ENCODE measurements around the gene LRIT1. TPM values are rescaled to one million over a fixed set of nuclear protein-coding genes. Genes with fewer than 3 reads are reported as not detected.

The LRIT1 gene
- total and polyA plus RNA-seq, 2 donors (not counting 3 experiments of a cell fraction or from before 2014, with no cell fraction given): not detected

- no peak overlapping the region for H3K27ac ChIP-seq (ENCODE audit: insufficient read depth, low read depth, low read length)
- H3K4me1 ChIP-seq (ENCODE audit: control insufficient read depth, extremely low read depth, insufficient read depth, low read length): no peaks in the 10 kb centered on the region
- H4K20me1 ChIP-seq (replicated peaks; ENCODE audit: control insufficient read depth, extremely low read depth, insufficient read depth, low read length): no peaks in the 10 kb centered on the region
- intact Hi-C loops (cut with micrococcal nuclease) (no loop called here), dilution Hi-C loops (cut with MboI; ENCODE audit: extremely low pct_ligation_motif_present, low sequenced_read_pairs) (no loop called here)
- ChIA-PET POLR2A (no interaction called here), CTCF (interaction anchor here (11.1 kb wide), 1 partner anchor 266 kb away, joined by 510 read pairs; no protein-coding TSS in a partner anchor)
- no TSS peak for BruUV-seq (replicated peaks)
- TF ChIP-seq FOS (IDR thresholded peaks at IDR 0.05; ENCODE audit: borderline replicate concordance, insufficient read depth, low read length): no peak
- no peak for TF ChIP-seq GATA2 (IDR thresholded peaks at IDR 0.05; ENCODE audit: insufficient read depth, insufficient read length, low read depth, low read length)
- TF ChIP-seq POLR2AphosphoS5 (IDR thresholded peaks at IDR 0.05; ENCODE audit: insufficient read depth, low read depth, low read length): no peak
- TF ChIP-seq MYC (IDR thresholded peaks at IDR 0.05; ENCODE audit: low read depth, low read length): no peak
- no peak for TF ChIP-seq MAX (IDR thresholded peaks at IDR 0.05; ENCODE audit: insufficient read depth, insufficient read length)
- TF ChIP-seq EZH2 (IDR thresholded peaks at IDR 0.05; ENCODE audit: borderline replicate concordance, low read depth, low read length, severe bottlenecking): no peak
- TF ChIP-seq CTCF (IDR thresholded peaks at IDR 0.05; ENCODE audit: extremely low read depth in 1 of 2, insufficient read depth in 1 of 2, low read depth in 1 of 2, low read length in 2 of 2): no peak
- TF ChIP-seq JUN (IDR thresholded peaks at IDR 0.05; ENCODE audit: borderline replicate concordance, insufficient read depth, insufficient read length, low read depth): no peak
- no peak for TF ChIP-seq POLR2A (IDR thresholded peaks at IDR 0.05; ENCODE audit: low read depth, low read length)
- H2AFZ ChIP-seq (ENCODE audit: low read depth, low read length): no peak overlapping the region
- no peak overlapping the region for H3K4me2 ChIP-seq (ENCODE audit: insufficient read depth, low read length)
- no peaks in the 10 kb centered on the region for H3K9me1 ChIP-seq (replicated peaks; ENCODE audit: control insufficient read depth, extremely low read depth, insufficient read depth, low read length)
- no peak for DNase-seq (ENCODE audit: low read depth, low spot score)
- H3K9ac ChIP-seq (replicated peaks; ENCODE audit: extremely low read depth, insufficient read depth, low read length): no peak overlapping the region
- H3K79me2 ChIP-seq (ENCODE audit: control insufficient read depth, insufficient read depth, low read length): no peaks in the 10 kb centered on the region
- H3K36me3 ChIP-seq (ENCODE audit: control insufficient read depth in 2 of 2, extremely low read depth in 1 of 2, insufficient read depth in 2 of 2, low read length in 2 of 2): no peaks in the 10 kb centered on the region
- no peak overlapping the region for H3K4me3 ChIP-seq (replicated peaks in 1 of 3; ENCODE audit: insufficient read depth in 1 of 3, low read depth in 1 of 3, low read length in 3 of 3)
- no peaks in the 10 kb centered on the region for H3K9me3 ChIP-seq (replicated peaks; ENCODE audit: control insufficient read depth, insufficient read depth, low read length)
- peaks cover 15 to 28% of the 10 kb centered on the region in 2 experiments for H3K27me3 ChIP-seq (ENCODE audit: control insufficient read depth in 2 of 2, insufficient read depth in 2 of 2, low read length in 2 of 2)
- no peak for FAIRE-seq
Observed at GRCh38 chr10:84270708-84271107, 29.4 kb upstream of the LRIT1 start.
